Measurements from ENCODE around the gene BLOC1S4. TPM values are rescaled to one million over a fixed set of nuclear protein-coding genes. Genes with fewer than 3 reads are reported as not detected.

Gene BLOC1S4
- total RNA-seq, 6 experiments from 2014 or later: 12.7 to 19.0 (median 14.2) TPM

GRCh38 chr4:6673660-6674499, 42.1 kb upstream of the BLOC1S4 start:
- peak; percentile 93 for DNase-seq
- no peak for TF ChIP-seq CTCF (IDR thresholded peaks at IDR 0.05)
- Mint-ChIP-seq H3K27me3 (ENCODE audit: insufficient read depth) (peaks cover 7% of the 10 kb centered on the region), H3K4me1 (ENCODE audit: low read depth) (peaks cover 44% of the 10 kb centered on the region), H3K27ac (peak overlapping the region; percentile 85), H3K9me3 (no peaks in the 10 kb centered on the region; the same call in 1 of the 2 replicates), H3K36me3 (ENCODE audit: low read depth) (peaks cover 34% of the 10 kb centered on the region), H3K4me3 (peak overlapping the region; percentile 98)

- no peaks in the 10 kb centered on the region; the same call in 1 of the 2 replicates for H3K9me3 Mint-ChIP-seq
- peak; percentile 67 for TF ChIP-seq CTCF (IDR thresholded peaks at IDR 0.05)
- peaks cover 40% of the 10 kb centered on the region for H3K4me1 Mint-ChIP-seq (ENCODE audit: low read depth)
- peak overlapping the region; percentile 66 for H3K27ac Mint-ChIP-seq
- DNase-seq: no peak
- H3K4me3 Mint-ChIP-seq: peak overlapping the region; percentile 98
- H3K36me3 Mint-ChIP-seq (ENCODE audit: low read depth): peaks cover 33% of the 10 kb centered on the region
- H3K27me3 Mint-ChIP-seq (ENCODE audit: insufficient read depth): peaks cover 7% of the 10 kb centered on the region
These were observed 41.3 kb upstream of the BLOC1S4 start for GRCh38 chr4:6674500-6675149.

- Mint-ChIP-seq H3K9me3 (no peaks in the 10 kb centered on the region; the same call in 1 of the 2 replicates), H3K4me1 (ENCODE audit: low read depth) (peaks cover 40% of the 10 kb centered on the region), H3K27me3 (ENCODE audit: insufficient read depth) (peaks cover 5% of the 10 kb centered on the region), H3K4me3 (peak overlapping the region; percentile 98), H3K36me3 (ENCODE audit: low read depth) (peaks cover 36% of the 10 kb centered on the region), H3K27ac (0 out of 2 replicates have a peak overlapping the region, but pooled peaks have one; percentile 1)
- no peak for DNase-seq
- no peak for TF ChIP-seq CTCF (IDR thresholded peaks at IDR 0.05)
These were observed 39.0 kb upstream of the BLOC1S4 start for GRCh38 chr4:6676722-6677558.

- Mint-ChIP-seq H3K36me3 (ENCODE audit: low read depth) (peaks cover 27% of the 10 kb centered on the region), H3K27ac (no peak overlapping the region), H3K4me1 (ENCODE audit: low read depth) (peaks cover 21% of the 10 kb centered on the region), H3K9me3 (no peaks in the 10 kb centered on the region), H3K4me3 (no peak overlapping the region), H3K27me3 (ENCODE audit: insufficient read depth) (no peaks in the 10 kb centered on the region; the same call in 1 of the 2 replicates)
- no peak for DNase-seq
- no peak; the same call in 1 of the 2 replicates for TF ChIP-seq CTCF (IDR thresholded peaks at IDR 0.05)
These were observed 35.5 kb upstream of the BLOC1S4 start for GRCh38 chr4:6680372-6681034.

- no peak overlapping the region for H3K4me3 Mint-ChIP-seq
- H3K36me3 Mint-ChIP-seq (ENCODE audit: low read depth): peaks cover 20% of the 10 kb centered on the region
- H3K9me3 Mint-ChIP-seq: no peaks in the 10 kb centered on the region
- peaks cover 15% of the 10 kb centered on the region for H3K4me1 Mint-ChIP-seq (ENCODE audit: low read depth)
- peaks cover 5% of the 10 kb centered on the region; the same call in 1 of the 2 replicates for H3K27me3 Mint-ChIP-seq (ENCODE audit: insufficient read depth)
- peak; percentile 18; the same call in 1 of the 2 replicates for TF ChIP-seq CTCF (IDR thresholded peaks at IDR 0.05)
- DNase-seq: no peak
- no peak overlapping the region for H3K27ac Mint-ChIP-seq
These were observed 34.8 kb upstream of the BLOC1S4 start for GRCh38 chr4:6681191-6681590.

Measured in HFFc6 (cell line).